Forelimb muscle (tissue), 1 donor: ENCODE results near the gene SELPLG. TPM values are rescaled to one million over a fixed set of nuclear protein-coding genes. Genes with fewer than 3 reads are reported as not detected.

Source experiments
- DNase-seq: peaks from one replicate; pipeline ENCODE4 v3.0.0-alpha.2; 2013; ENCODE audit warnings: low read depth
- polyA plus RNA-seq: library from polyadenylated mRNA; unstranded; fragments of 120-200 nt; gene quantifications from one replicate; pipeline ENCODE4 v1.2.1, GENCODE V29; 2013; ENCODE audit not compliant: insufficient read length

Gene SELPLG
- polyA plus RNA-seq, 1 donor = 3.8 TPM

DNA sequence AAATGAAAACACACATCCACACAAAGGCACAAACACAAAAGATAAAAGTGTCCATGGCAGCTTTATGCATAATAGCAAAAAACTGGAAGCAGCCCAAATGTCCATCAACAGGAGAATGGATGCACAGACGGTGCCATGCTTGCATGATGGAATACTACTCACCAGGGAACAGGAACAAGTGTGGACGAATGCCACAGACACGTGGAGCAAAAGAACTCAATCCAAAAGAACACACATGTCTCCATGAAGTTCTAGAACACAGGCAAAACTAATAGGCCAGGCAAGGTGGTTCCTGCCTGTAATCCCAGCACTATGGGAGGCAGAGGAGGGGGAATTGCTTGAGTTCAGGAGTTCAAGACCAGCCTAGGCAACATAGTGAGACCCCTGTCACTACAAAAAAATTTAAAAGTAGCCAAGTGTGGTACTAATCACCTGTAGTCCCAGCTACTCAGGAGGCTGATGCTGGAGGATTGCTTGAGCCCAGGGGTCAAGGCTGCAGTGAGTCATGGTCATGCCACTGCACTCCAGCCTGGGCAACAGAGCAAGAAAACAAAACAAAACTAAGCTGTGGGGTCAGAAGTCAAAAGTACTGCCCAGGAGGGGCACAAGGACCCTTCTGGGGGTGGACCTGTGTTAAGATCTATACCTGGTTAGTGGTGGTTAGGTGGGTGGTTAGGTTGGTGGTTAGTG, 28.5 kb downstream of the SELPLG start:
- DNase-seq = no peak

DNA sequence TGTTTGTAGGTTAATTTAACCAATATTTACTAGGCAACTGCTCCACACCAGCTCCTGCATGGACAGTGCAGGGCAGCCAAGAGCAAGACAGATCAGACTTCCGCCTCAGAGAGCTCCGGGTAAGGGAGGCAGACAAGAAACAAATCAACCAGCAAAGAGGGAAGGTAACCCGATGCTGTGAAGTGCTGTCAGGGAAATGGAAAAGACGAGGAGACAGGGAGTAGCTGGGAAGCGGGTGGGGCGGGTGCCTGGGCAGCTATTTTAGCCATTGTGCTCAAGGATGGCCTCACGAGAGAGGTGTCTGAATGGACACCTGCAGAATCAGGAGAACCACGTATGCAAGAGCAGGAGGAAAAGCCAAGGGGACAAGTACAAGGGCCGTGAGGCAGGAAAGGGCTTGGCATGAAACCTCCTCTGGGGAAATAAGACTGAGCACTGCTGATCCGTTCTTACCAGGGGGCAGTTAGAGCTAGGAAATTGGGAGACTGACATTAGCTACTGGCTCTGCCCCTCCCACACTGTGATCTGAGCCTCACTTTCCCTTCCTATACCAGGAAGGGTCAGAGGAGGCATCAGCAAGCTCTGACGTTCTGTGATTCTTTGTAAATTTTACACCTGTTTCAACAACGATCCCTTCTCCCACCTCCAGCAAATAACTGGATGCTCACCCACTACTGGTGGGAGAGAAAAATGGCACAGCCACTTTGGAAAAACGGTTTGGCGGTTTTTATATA, 29.3 kb downstream of the SELPLG start:
- DNase-seq = no peak

DNA sequence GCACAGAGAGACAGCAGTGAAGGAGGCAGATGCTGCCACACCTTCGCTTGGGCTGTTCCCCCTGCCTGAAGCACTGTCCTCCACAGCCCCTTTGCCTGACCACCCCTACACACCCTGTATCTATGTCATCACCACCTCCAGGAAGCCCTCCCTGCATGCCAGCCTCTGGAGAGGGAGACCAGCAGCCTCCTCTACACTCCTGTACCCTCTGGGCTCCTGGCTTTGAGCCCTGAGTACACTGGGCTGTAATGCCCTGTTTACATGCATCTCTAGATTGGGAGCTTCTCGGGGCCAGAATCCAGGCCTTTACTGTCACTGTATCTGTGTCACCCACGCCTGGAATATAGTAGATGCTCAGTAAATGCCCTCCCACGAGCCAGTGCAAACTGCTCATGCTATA, 30.0 kb downstream of the SELPLG start:
- no peak for DNase-seq

DNA sequence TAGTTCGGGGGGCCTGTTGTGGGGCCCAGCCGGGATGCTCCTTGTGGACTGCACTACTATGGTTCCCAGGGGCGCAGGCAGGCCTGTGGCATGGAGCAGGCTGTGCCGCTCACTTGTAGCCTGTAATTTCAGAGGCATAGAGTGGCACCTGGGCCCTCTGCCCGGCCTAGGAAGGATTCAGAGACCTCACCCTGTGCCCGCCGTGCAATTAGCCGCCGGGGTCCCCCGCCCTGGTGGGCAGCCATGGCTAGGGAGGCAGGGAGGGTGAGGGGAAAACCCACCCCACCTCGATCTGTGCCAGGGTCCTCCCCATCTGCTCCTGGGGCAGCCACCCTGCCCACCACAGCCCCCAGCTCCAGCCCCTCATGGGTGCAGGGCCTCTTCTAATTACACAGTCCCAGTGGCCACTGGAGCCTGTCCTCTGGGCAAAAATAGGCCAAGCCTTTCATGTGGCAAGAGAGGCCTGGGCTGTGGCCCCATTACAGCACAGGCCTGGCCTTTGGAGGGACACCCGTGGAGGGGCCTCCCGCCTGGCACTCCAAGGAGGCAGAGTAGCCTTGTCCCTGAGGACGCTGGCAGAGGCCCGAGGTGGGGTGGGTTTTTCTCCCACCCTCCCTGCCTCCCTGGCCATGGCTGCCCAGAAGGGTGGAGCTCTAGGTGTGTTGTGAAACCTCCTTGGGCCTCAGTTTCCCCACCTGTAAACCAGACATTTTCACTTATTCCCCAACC, 30.6 kb downstream of the SELPLG start:
- DNase-seq = no peak

DNA sequence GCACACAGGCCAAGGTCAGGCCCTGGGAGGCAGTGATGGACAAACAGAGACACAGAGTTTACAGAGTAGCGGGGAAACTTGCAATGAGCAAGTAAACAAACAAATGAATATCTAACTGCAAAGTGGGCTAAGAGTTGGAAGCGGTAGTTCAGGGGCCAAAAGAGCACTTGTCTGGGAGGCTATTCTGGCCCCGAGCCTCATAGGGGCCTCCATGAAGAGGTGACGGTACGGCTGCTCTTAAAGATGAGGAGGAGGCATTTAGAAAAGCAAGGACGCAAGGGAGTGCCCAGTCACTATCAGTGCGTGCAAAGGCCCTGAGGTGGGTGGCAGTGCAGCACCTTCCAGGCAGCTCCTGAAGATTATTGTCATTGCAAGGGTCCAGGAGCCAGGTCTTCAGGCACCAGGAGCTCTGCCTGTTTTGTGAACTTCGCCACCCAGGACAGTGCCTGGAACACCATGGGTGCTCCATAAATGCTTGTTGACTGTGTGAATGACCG, 31.4 kb downstream of the SELPLG start:
- no peak for DNase-seq

DNA sequence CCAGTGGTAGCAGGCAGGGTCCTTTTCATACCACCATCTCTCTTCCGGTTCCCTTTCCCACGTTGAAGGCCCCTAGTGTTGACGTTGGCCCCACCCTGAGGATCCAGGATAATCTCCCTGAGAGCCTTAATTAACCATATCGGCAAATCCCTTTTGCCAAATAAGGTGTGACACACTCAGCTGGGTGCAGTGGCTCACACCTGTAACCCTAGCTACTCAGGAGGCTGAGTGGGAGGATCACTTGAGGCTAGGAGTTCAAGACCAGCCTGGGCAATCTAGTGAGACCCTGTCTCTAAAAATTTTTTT, 33.0 kb downstream of the SELPLG start:
- no peak for DNase-seq

DNA sequence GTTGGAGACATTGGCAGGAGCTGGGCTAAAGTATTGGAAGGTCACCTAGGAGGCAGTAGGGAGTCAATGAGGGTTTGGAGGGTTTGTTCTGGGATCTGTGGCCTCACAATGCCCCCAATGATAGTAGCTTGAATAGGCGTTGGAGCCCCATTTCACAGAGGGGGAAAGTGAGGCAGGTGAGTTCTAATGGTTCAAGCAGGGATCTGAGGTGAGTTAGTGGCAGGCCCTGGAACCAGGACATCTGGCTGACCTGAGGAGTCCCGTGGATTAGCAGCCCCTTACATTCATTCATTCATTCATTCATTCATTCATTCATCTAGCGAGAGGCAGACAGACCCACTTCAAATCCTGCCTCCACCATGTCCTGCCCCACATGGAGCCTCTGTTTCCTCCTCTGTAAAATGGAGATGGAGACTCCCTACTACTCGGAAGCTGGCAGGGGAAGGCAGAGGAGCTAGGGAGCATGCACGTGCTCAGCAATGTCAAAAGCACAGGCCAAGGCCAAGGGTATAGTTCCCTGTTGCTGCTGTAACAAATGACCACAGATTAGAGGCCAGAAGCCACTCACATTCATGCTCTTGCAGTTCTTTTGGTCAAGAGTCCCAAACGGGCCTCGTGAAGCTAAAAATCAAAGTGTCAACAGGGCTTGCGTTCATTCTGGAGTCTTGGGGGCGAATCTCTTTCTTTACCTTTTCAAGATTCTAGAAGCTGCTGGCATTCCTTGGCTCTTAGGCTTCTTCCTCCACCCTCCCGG, 33.6 kb downstream of the SELPLG start:
- no peak for DNase-seq

DNA sequence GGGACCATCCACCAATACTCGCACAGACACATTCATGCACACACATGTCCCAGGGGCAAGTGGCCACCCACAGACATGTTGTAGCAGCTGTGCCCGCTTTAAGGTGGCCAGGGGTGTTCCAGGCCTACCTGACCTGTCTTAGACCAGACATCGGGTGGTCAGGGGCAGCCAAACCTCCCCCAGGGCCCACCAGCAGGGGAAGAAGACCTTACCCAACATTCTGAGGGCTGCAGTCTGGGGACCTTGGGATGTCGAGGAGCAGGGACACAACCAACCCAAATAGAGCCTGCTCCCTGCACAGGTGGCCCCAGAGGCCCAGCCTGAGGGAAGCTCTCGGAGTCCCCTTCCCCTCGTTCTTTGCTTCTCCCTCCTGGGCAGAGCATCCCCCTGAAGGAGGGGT, 34.2 kb downstream of the SELPLG start:
- DNase-seq = no peak

DNA sequence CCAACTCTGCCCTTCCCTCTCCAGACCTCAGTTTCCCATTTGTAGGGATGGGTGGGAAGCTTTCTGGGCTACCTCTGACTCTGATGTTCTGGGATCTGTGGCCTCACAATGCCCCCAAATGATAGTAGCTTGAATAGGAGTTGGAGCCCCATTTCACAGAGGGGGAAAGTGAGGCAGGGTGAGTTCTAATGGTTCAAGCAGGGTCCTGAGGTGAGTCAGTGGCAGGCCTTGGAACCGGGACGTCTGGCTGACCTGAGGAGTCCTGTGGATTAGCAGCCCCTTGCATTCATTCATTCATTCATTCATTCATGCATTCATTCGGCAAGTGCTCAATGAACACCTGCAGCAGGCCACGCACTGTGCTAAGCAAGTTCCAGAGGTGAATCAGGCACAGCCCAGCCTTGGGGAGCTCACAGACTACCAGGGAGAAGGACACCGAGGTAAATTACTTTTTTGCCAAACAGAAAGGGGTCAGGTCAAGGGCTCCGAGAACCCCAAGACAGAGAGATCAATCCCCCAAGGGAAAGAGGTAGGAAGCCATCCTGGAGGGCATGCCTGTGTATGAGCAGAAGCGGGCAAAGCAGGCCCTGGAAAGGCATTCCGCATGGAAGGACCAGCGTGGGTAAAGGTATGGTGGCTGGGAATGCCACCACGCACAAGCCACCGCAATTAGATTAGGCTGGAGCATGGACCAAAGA, 35.0 kb downstream of the SELPLG start:
- DNase-seq = no peak

DNA sequence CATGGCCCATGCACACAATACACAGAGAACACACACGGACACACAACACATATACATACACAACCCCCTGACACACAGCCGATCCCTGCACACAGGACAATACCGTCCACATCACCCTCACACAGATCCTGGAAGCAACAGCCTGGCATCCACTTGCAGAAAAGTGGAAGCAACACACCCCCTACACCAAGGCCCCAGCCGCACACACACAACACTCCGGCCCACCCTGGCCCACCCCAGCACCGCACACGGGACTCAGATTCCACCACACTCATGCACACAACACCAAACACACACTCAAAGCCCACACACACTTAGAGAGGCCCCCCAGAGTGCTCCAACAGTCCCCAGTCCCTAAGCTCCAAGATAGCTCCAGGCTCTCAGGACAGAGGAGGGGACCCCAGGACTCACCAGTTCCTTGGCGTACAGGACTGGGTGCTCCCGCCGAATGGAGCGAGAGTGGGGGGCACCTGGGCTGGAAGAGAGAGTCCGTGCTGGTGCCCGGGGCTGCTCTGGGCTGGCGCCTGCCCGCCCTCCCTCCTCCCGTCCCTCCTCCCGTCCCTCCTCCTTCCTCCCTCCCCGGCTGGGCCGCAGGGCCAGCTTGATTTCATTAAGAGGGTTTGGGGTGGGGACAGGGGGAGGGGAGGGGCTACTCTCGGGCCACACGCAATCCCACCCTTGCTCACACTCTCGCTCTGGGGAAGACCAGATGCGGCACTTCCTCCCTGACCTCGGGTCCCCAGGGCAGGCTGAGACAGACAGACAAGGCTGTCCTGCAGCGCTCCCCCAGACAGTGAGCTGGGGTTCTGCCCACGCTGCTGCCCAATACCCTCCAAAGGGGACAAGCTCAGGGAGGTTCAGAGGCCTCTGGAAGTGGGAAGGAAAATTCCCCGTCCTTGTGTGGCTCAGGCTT, 35.9 kb downstream of the SELPLG start, which contains the start of gene TMEM119:
Gene TMEM119 (minus strand): TSS at position 526 of the 913 bp plus-strand sequence. CDS start 5,701 bp downstream, outside the sequence.
- no peak for DNase-seq

DNA sequence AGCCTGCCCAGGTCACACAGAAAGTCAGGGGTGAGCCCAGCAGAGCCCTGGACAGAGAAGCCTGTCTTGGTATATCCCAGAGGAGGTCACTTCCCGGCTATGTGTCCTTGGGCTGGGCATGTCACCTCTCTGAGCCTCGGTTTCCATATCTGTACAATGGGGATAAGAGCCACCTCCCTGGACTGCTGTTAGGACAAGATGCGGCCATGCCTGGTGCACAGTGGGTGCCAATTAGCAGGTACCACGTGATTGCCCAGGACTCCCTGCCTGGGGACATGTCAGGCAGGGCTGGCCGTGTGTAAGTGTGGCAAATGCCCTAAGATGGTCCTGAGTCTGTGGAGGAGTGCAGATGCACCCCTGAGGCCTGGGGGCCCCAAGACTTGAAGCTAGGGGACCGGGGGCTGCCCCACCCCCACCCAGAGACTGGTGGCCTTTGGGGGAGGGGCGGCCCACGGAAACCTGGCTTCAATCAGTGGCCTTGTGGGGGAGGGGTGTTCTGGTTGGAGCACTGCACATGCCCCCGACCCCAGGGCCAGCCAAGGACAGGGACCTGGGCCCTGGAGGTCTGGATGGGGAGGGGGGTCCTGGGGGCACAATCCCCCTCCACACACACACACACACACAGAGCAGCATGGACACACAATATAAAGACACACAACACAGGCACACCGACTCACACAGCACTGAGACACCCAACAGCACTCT, 36.7 kb downstream of the SELPLG start:
- no peak for DNase-seq

DNA sequence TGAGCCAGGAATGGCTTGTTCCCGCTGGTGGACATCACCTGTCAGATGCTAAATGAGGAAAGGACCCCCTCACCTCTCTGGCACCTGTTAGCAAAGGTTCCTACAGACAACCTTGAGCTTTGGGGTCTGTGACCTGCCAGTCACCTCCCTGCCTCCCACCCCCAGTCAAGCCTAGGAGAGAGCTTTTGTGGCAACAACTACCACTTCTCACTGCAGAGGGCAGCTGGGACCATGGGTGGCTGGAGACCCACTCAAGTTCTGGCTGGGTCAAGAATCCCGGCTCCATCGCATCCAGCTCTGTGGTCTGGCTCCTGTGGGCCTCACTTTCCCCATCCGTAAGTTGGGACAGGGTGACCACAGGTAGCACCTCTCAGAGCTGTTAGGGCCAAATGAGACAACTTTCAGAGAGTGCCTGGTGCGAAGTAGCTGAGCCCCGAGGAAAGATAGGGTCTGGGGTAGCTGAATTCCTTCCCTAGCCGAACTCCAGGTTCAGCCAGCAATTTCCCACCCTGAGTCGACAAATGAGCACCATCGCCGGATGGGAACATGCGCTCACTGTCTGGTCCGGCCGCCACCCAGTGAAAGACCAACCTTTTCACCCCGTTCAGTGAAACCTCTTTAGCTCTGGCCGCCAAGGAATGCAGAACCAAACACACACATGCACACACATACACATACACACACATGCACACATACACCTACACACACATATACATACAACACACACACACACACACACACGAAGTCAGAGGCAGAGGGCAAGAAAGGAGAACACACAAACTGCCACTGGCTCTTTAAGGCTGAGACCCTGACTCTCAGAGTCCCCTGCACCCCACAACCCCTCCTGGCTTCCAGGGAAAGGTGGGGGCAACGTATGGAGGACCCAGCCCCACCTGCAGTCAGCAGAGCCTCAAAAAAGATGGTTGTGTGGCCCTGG, 37.7 kb downstream of the SELPLG start:
- DNase-seq = no peak

DNA sequence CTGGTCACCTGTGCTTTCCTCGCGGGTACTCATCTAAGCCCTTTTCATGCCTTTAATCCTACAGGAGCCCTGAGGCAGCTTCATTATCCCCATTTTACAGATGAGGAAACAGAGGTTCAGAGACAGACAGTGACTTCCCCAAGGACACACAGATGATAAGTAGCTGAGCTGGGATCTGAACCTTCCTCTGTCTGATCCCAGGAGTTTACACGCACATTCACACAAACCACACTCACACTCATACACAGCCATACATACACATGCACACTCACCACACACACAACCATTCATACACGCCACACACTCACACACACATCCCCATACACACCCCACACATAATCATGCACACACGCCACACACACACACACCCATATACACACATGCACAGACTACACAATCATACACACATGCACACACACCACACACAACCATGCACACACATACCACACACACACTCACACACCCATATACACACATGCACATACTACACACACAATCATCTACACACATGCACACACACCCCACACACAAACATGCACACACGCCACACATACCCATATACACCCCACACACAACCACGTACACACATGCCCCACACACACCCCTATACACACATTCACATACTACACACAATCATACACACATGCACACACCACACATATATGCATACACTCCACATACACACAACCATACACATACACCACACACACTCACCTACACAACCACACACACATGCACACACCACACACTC, 38.6 kb downstream of the SELPLG start:
- DNase-seq = no peak

DNA sequence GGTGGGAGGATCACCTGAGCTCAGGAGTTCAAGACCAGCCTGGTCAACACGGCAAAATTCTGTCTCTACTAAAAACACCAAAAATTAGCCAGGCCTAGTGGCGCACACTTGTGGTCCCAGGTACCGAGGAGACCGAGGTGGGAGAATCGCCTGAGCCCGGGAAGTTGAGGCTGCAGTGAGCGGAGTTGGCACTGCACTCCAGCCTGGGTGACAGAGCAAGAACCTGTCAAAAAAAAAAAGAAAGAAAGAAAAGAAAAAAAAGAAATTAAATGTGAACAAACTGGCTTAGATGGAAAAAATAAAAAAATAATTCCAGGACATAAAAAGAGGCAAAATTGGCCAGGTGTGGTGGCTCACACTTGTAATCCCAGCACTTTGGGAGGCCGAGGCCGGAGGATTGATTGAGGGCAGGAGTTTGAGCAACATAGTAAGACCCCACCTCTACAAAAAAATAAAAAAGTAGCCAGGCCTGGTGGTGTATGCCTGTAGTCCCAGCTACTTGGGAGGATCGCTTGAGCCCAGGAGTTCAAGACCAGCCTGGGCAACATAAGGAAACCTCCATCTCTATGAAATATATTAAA, 39.3 kb downstream of the SELPLG start:
- no peak for DNase-seq

DNA sequence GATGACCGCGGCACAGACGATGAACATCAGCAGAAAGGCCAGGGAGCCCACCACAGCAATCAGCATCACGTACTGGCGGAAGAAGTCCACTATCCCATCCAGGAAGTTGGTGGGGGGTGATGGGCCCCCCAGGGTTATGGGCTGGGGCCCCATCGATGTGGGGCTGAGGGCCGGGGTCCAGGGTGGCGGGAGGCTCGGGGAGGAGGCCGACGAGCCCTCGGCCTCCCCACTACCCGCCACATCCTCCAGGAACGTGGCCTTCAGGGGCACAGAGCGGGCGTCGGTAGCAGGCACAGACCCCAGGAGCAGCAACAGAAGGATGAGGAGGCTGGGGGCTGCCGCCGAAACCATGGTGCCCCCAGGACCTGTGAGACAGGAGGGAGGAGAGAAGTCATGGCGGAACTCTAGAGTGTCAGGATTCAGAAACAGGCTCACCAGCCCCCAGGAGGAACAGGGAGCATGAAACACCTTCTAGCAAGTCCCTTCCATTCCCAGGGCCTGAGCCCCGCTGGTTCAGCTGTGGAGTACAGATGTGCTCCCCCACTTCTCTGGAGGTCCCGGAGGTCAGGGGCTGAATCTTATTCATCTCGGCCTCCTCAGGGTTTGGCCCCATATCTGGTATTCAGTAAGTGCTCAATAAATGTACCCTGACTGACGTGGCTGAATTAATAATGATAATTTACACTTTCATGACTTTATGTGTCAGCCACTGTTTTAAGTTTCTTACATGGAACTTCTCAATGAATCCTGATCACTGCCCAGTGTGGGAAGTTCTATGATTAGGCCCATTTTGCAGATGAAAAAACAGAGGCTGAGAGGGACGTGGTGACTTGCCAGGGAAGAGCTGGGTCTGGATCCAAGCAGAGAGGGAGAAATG, 41.4 kb downstream of the SELPLG start:
- no peak for DNase-seq

DNA sequence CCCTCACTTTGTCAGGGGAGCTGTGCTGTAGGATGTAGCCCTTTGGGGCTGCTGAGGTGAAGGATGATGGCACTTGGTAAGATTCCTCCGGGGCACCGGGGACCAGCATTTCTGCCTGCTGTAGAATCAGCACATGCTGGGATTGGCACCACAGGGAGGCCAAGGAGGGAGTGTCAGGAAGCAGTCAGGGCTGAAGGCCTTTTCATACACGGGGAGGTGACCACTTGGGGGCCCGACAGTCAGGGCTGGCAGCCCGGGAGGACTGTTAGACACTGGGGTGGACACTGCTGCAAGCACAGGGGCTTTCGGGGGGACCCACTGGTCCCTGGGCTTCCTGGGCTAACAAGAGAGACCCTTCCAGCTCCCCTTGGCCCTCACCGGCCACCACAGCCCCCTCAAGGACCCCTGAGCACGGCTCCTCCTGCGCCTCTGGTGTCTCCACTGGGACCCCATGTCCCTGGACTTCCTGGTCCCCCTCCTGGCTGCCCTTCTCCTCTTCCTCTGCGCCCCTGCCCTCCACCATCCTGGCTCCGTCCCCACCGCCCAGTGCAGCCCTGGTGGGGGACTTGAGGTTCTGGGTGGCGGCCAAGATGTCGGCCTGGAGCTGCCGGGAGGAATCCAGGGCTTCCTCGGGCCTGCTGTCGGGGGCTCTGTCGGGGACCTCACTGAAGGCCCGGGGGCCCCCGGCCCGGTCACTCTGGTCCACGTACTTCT, 42.3 kb downstream of the SELPLG start:
- no peak for DNase-seq
